ENCODE data around the gene RCAN2.

DNA sequence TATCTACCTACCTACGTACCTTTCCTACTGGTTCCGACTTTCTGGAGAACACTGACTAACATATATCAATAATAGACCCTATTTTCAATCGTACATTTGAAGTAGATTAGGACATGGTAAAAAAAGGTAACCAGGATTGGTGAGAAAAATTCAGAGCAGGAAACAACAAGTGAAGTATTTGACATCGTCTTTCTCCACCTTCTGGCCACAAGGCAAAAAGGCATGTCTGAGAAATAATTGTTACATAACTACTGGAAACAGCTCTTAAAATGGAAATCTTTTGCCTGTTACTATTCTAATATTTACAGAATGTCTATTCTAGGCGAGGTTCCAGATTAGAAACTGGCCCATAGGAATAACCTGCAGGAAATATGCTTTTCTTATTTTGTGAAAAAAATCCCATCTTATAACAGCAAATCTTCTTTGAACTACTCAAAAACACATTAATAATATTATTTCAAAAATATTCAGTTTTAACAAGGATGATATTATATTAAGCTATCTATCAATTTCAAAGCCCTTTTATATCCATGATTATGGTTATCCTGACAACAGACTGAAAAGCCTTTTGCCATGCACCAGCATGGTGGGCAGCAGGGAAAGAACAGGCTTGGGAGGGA, 80.8 kb downstream of the RCAN2 start:
- TF ChIP-seq CTCF (IDR thresholded peaks at IDR 0.05) (peak; percentile 97), EZH2 (IDR thresholded peaks at IDR 0.05; ENCODE audit: borderline replicate concordance, insufficient read depth, low read depth, low read length, poor library complexity, severe bottlenecking) (no peak)

Measured in B cell (primary cell).